Heart left ventricle (tissue), 16 donors: ENCODE data around the gene SCYGR4. TPM values are rescaled to one million over a fixed set of nuclear protein-coding genes. Genes with fewer than 3 reads are reported as not detected.
"Not testable (repeated sequence)": the region's sequence is repeated elsewhere in the genome, so short reads cannot be mapped to it uniquely, and the experiment has no call there.

Source experiments
- ATAC-seq, 4 donors: fragments of 200-7000 bp; cut with Tn5 transposase; one replicate each; pipeline ENCODE4 v1.9.1; 2020 to 2022; ENCODE audit warnings: moderate library complexity in 4 of 4, mild to moderate bottlenecking in 3 of 4, moderate number of reproducible peaks in 1 of 4
- DNase-seq, 5 donors: peaks; one replicate each; pipeline ENCODE4 v3.0.0-alpha.2; 2020
- H3K27ac ChIP-seq, 12 donors: fragments of 200-600 bp; sonication (generic) in 4 of 12; one replicate each; pipeline versions ENCODE4 v1.5.0 to v1.8.0; 2016 to 2022; ENCODE audit warnings: mild to moderate bottlenecking in 2 of 12
- H3K27me3 ChIP-seq, 9 donors: fragments of 200-600 bp; sonication (generic) in 2 of 9; one replicate each; pipeline versions ENCODE4 v1.5.1 to v1.8.0; 2016 to 2022; ENCODE audit warnings: mild to moderate bottlenecking in 3 of 9
- H3K36me3 ChIP-seq, 9 donors: fragments of 200-600 bp; sonication (generic) in 2 of 9; one replicate each; pipeline versions ENCODE4 v1.5.0 to v1.8.0; 2018 to 2022; ENCODE audit warnings: mild to moderate bottlenecking in 2 of 9
- H3K4me1 ChIP-seq, 12 donors: fragments of 200-600 bp; sonication (generic) in 4 of 12; one replicate each; pipeline versions ENCODE4 v1.5.0 to v1.8.0; 2016 to 2022; ENCODE audit warnings: mild to moderate bottlenecking in 3 of 12
- H3K4me3 ChIP-seq, 12 donors: fragments of 200-600 bp; sonication (generic) in 4 of 12; one replicate each; pipeline versions ENCODE4 v1.5.0 to v1.8.0; 2017 to 2022; ENCODE audit warnings: mild to moderate bottlenecking in 9 of 12, moderate library complexity in 4 of 12
- H3K9me3 ChIP-seq, 12 donors: fragments of 200-600 bp; sonication (generic) in 4 of 12; one replicate each; pipeline versions ENCODE4 v1.5.0 to v1.8.0; 2016 to 2022; ENCODE audit warnings: mild to moderate bottlenecking in 1 of 12
- CTCF ChIP-seq, 12 donors: fragments of 200-600 bp; sonication (generic) in 4 of 12; IDR thresholded peaks; one replicate each; pipeline versions ENCODE4 v1.5.0 to v1.8.0; 2018 to 2022; ENCODE audit warnings: antibody characterized with exemption in 12 of 12, mild to moderate bottlenecking in 5 of 12
- POLR2A ChIP-seq, 2 donors: fragments of 450-650 bp; IDR thresholded peaks; one replicate each; pipeline ENCODE4 v1.6.1; 2017; ENCODE audit warnings: antibody characterized with exemption in 2 of 2, mild to moderate bottlenecking in 2 of 2, moderate library complexity in 2 of 2
- WGBS, 4 donors: extraction: QIAGEN DNeasy Blood & Tissue Kit in 2 of 4; methylation state at CpG; one replicate each; pipeline versions ENCODE4 v1.1.5 to v1.1.7; 2013 to 2018; 5-methylcytosine and 5-hydroxymethylcytosine counted together
- intact Hi-C, 10 donors: fragments of 100-400 bp; cut with DNase I; formaldehyde crosslinking; loops; one replicate each; pipeline versions ENCODE4 v1.11.1 to v1.14.2; 2022
- polyA plus RNA-seq, 2 donors: library from polyadenylated mRNA; stranded (reverse); fragments of 200-250 nt; gene quantifications; one replicate each; pipeline ENCODE4 v1.2.3, GENCODE V29; 2013
- total RNA-seq, 9 donors: library from RNA; depleted of rRNA in 2 of 9; stranded (reverse); fragments of >200 nt in 2 of 9; fragmentation: NEBNext Ultra II Directional in 3 of 9; extraction: Animal tissue kit (Norgen Biotek cat#: 25700) in 3 of 9; gene quantifications; one replicate each; pipeline versions ENCODE4 v1.1.0 to v1.2.4, GENCODE V29; 2016 to 2023
- donor health status: ischemic (EF 13 %, LVEDD 7.1; RV severe dilation, severe dysfunction).
- donor health status: healthy with polysubstance abuse.
- donor health status: DM: no; HTN: yes; CAD: no.
- donor health status: DM: no; HTN: no; CAD: no.
- donor health status: ischemic (EF 25% LVEDD 6.9; RV normal size, moderate dysfunction).
- donor health status: ischemic (EF 25% LVEDD 5.7; RV mildly dilated, moderate dysfunction).
- donor health status: healthy.
- donor health status: DM: yes; HTN: yes; CAD: no.
- donor health status: ischemic (EF 35%, LVEDD 5.7; RV mildly dilated, moderate dysfunction).
- donor health status: nonischemic (EF 11% LVEDD 7.7; RV severe dilation, severe dysfunction).
- donor health status: DM: yes; HTN: yes; CAD: no.
- donor health status: PGD.
- donor health status: ischemic (EF 29% LVEDD 5.4; RV normal size, mild dysfunction).
- donor health status: nonischemic (EF 23%, LVEDD 6.1; RV moderate dilation, normal function).

The SCYGR4 gene
- total and polyA plus RNA-seq, 11 donors, result not detected

- 55 to 70% (median 60%) methylated on average over 4 of the region's 4 CpGs for WGBS, 4 donors
- H3K4me3 ChIP-seq, result no peak overlapping the region
- ATAC-seq (no peak), DNase-seq (no peak)
- no peaks in the 10 kb centered on the region for H3K36me3 ChIP-seq
- peaks cover 0 to 12% (median 0%) of the 10 kb centered on the region in 9 donors for H3K27me3 ChIP-seq
- H3K4me1 ChIP-seq, result no peaks in the 10 kb centered on the region
- intact Hi-C loops, result no loop called here
- no peak overlapping the region for H3K27ac ChIP-seq
- H3K9me3 ChIP-seq, result no peaks in the 10 kb centered on the region
- TF ChIP-seq CTCF (IDR thresholded peaks at IDR 0.05), result no peak
- no peak for TF ChIP-seq POLR2A (IDR thresholded peaks at IDR 0.05)
These were observed 19.3 kb upstream of the SCYGR4 start for GRCh38 chr2:227597998-227598397.

GRCh38 chr2:227598835-227599503 lies 18.3 kb upstream of the SCYGR4 start, which contains the start of gene SCYGR2:
SCYGR2 (plus strand) TSS chr2:227598893; CDS start chr2:227598893, 0 bp downstream.
- H3K9me3 ChIP-seq, H3K27ac ChIP-seq, DNase-seq, H3K4me3 ChIP-seq, H3K4me1 ChIP-seq, ATAC-seq, intact Hi-C loops, H3K36me3 ChIP-seq: not testable (repeated sequence)
- 79 to 86% (median 82%) methylated on average over 16 of the region's 16 CpGs for WGBS, 4 donors
- H3K27me3 ChIP-seq, result peaks cover 0 to 12% (median 0%) of the 10 kb centered on the region in 9 donors

- TF ChIP-seq CTCF (IDR thresholded peaks at IDR 0.05), result no peak
- TF ChIP-seq POLR2A (IDR thresholded peaks at IDR 0.05), result no peak
- Histone ChIP-seq H3K4me1 (no peaks in the 10 kb centered on the region), H3K4me3 (no peak overlapping the region), H3K9me3 (no peaks in the 10 kb centered on the region), H3K27me3 (peaks cover 0 to 4% (median 0%) of the 10 kb centered on the region in 9 donors), H3K27ac (no peak overlapping the region), H3K36me3 (no peaks in the 10 kb centered on the region)
- 63 to 78% (median 69%) methylated on average over 3 of the region's 3 CpGs for WGBS, 4 donors
- ATAC-seq (no peak), DNase-seq (no peak)
- intact Hi-C loops, result no loop called here
These were observed 14.9 kb upstream of the SCYGR4 start for GRCh38 chr2:227602358-227602757.

- Histone ChIP-seq H3K4me3 (no peak overlapping the region), H3K4me1 (peaks cover 0 to 7% (median 0%) of the 10 kb centered on the region in 12 donors), H3K36me3 (no peaks in the 10 kb centered on the region), H3K9me3 (no peaks in the 10 kb centered on the region), H3K27me3 (peaks cover 0 to 3% (median 0%) of the 10 kb centered on the region in 9 donors), H3K27ac (no peak overlapping the region)
- DNase-seq (no peak), ATAC-seq (no peak)
- intact Hi-C loops, result no loop called here
- TF ChIP-seq CTCF (IDR thresholded peaks at IDR 0.05) (no peak), POLR2A (IDR thresholded peaks at IDR 0.05) (no peak)
- WGBS, 4 donors, result 47 to 70% (median 52%) methylated on average over 1 of the region's 1 CpG
These were observed 10.8 kb upstream of the SCYGR4 start for GRCh38 chr2:227606476-227606875.

- Histone ChIP-seq H3K9me3 (no peaks in the 10 kb centered on the region), H3K4me3 (no peak overlapping the region), H3K36me3 (no peaks in the 10 kb centered on the region), H3K27ac (no peak overlapping the region), H3K27me3 (peaks cover 0 to 4% (median 0%) of the 10 kb centered on the region in 9 donors), H3K4me1 (peaks cover 0 to 7% (median 0%) of the 10 kb centered on the region in 12 donors)
- ATAC-seq (no peak), DNase-seq (no peak)
- TF ChIP-seq CTCF (IDR thresholded peaks at IDR 0.05) (no peak), POLR2A (IDR thresholded peaks at IDR 0.05) (no peak)
- intact Hi-C loops, result no loop called here
- WGBS, 4 donors, result 14 to 23% (median 18%) methylated on average over 3 of the region's 3 CpGs
These were observed 9.4 kb upstream of the SCYGR4 start for GRCh38 chr2:227607941-227608340.
